Mammary epithelial cell (primary cell): ENCODE measurements around the gene KLF15.

Experiments
- CTCF ChIP-seq, 2 donors: IDR thresholded peaks in 1 of 2; conservative IDR thresholded peaks in 1 of 2; 2 replicates each; pipeline ENCODE4 v1.5.1; 2011 to 2012; ENCODE audit warnings: inconsistent platforms in 2 of 2, low read length in 2 of 2, mild to moderate bottlenecking in 2 of 2, control low read depth in 1 of 2, low read depth in 1 of 2; ENCODE audit not compliant: insufficient read depth in 1 of 2; ENCODE audit errors: extremely low read depth in 1 of 2
- EZH2 ChIP-seq: IDR thresholded peaks from 2 replicates; pipeline ENCODE4 v1.6.1; 2012; ENCODE audit warnings: low read length, inconsistent platforms, borderline replicate concordance

DNA sequence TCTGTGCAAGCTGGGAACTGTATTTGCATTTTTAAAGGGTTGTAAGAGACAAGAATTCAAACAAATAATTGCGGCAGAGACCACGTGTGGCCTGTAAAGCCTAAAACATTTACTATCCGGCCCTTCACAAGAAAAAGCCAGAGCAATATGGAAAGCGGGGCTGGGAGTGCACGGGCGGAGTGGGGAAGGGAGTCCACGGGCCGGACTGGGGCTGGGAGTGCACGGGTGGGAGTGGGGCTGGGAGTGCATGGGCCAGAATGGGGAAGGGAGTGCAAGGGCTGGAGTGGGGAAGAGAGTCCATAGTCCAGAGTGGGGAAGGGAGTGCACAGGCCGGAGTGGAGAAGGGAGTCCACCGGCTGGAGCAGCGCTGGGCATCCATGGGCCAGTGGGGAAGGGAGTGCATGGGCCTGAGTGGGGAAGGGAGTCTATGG, 41.2 kb downstream of the KLF15 start:
- TF ChIP-seq CTCF (conservative IDR thresholded peaks at IDR 0.05 in 1 of 2, IDR thresholded peaks at IDR 0.05 in 1 of 2; ENCODE audit: extremely low read depth in 1 of 2, insufficient read depth in 1 of 2, low read depth in 1 of 2, low read length in 2 of 2) (no peak), EZH2 (no peak)
